WTC11 (cell line): ENCODE results near the gene LGALS7. TPM values are rescaled to one million over a fixed set of nuclear protein-coding genes. Genes with fewer than 3 reads are reported as not detected.

ENCODE experiments used
- ATAC-seq: fragments of 200-7000 bp; cut with Tn5 transposase; 2 replicates; pipeline ENCODE4 v1.10.0; 2021; ENCODE audit warnings: mild to moderate bottlenecking, moderate library complexity
- CTCF ChIA-PET: fragments of 300-600 bp; sonication (Branson Sonifier 250); formaldehyde crosslinking; loops from one replicate; lab custom pipeline; 2021; ENCODE audit warnings: antibody characterized with exemption; lab: Charles Lee
- POLR2A ChIA-PET: fragments of 350-600 bp; sonication (Branson Sonifier 250); formaldehyde crosslinking; loops from one replicate; lab custom pipeline; 2021; ENCODE audit warnings: antibody characterized with exemption; lab: Charles Lee
- DNase-seq: peaks from one replicate; pipeline ENCODE4 v3.0.0; 2021; ENCODE audit warnings: low spot score
- H3K27ac Mint-ChIP-seq: 2 replicates; pipeline ENCODE4 v1.8.0; 2021; ENCODE audit warnings: mixed read lengths
- H3K27me3 Mint-ChIP-seq: 2 replicates; pipeline ENCODE4 v1.8.0; 2021; ENCODE audit warnings: low read depth, mild to moderate bottlenecking, moderate library complexity, mixed read lengths
- H3K36me3 Mint-ChIP-seq: 2 replicates; pipeline ENCODE4 v1.8.0; 2021; ENCODE audit warnings: mixed read lengths
- H3K4me1 Mint-ChIP-seq: 2 replicates; pipeline ENCODE4 v1.8.0; 2022; ENCODE audit warnings: mixed read lengths
- H3K4me3 Mint-ChIP-seq: 2 replicates; pipeline ENCODE4 v1.8.0; 2021; ENCODE audit warnings: mild to moderate bottlenecking, moderate library complexity, mixed read lengths
- H3K9me3 Mint-ChIP-seq: 2 replicates; pipeline ENCODE4 v1.8.0; 2021; ENCODE audit warnings: mixed read lengths
- HMGA2 ChIP-seq: fragments of 250-450 bp; sonication (Bioruptor Pico); IDR thresholded peaks from 2 replicates; pipeline ENCODE4 v1.4.0; 2021; ENCODE audit warnings: mild to moderate bottlenecking, moderate library complexity
- KAT7 ChIP-seq: sonication (generic); formaldehyde crosslinking; IDR thresholded peaks from 2 replicates; pipeline ENCODE4 v1.8.1; 2023; ENCODE audit warnings: missing genetic modification reagents, mild to moderate bottlenecking, borderline replicate concordance
- MXD4 ChIP-seq: fragments of 250-450 bp; sonication (Bioruptor Pico); IDR thresholded peaks from 2 replicates; pipeline ENCODE4 v1.8.0; 2021; ENCODE audit warnings: mild to moderate bottlenecking, moderate library complexity, borderline replicate concordance
- MYBL2 ChIP-seq: sonication (generic); formaldehyde crosslinking; IDR thresholded peaks from 2 replicates; pipeline ENCODE4 v1.8.1; 2023; ENCODE audit warnings: mild to moderate bottlenecking, moderate library complexity, missing genetic modification reagents
- NFE2L1 ChIP-seq: sonication (generic); formaldehyde crosslinking; IDR thresholded peaks from 2 replicates; pipeline ENCODE4 v1.8.1; 2023; ENCODE audit warnings: missing genetic modification reagents
- OVOL2 ChIP-seq: fragments of 250-450 bp; sonication (Bioruptor Pico); IDR thresholded peaks from 2 replicates; pipeline ENCODE4 v1.9.0; 2021; ENCODE audit warnings: mild to moderate bottlenecking, borderline replicate concordance
- ZNF121 ChIP-seq: sonication (generic); formaldehyde crosslinking; IDR thresholded peaks from 2 replicates; pipeline ENCODE4 v1.8.0; 2023; ENCODE audit warnings: missing genetic modification reagents
- ZNF219 ChIP-seq: sonication (generic); formaldehyde crosslinking; IDR thresholded peaks from 2 replicates; pipeline ENCODE4 v1.8.0; 2023; ENCODE audit warnings: missing genetic modification reagents, mild to moderate bottlenecking, borderline replicate concordance
- total RNA-seq: library from RNA; stranded (reverse); gene quantifications from 3 replicates; pipeline ENCODE4 v1.2.3, GENCODE V29; 2021
- TF ChIP-seq, protein P1 (sequence below): sonication (generic); formaldehyde crosslinking; conservative IDR thresholded peaks from 2 replicates; pipeline ENCODE4 v1.8.1; 2023; ENCODE audit warnings: mild to moderate bottlenecking, low read depth, missing genetic modification reagents, moderate library complexity
- TF ChIP-seq, protein P2 (sequence below): sonication (generic); formaldehyde crosslinking; IDR thresholded peaks from 2 replicates; pipeline ENCODE4 v1.8.1; 2022; ENCODE audit warnings: low read depth, missing genetic modification reagents, borderline replicate concordance
- TF ChIP-seq, protein P3 (sequence below): sonication (generic); formaldehyde crosslinking; IDR thresholded peaks from 2 replicates; pipeline ENCODE4 v1.8.1; 2023; ENCODE audit warnings: mild to moderate bottlenecking, missing genetic modification reagents, moderate library complexity
- TF ChIP-seq, protein P4 (sequence below): fragments of 250-450 bp; sonication (Bioruptor Pico); IDR thresholded peaks from 2 replicates; pipeline ENCODE4 v1.9.0; 2021; ENCODE audit warnings: mild to moderate bottlenecking
- TF ChIP-seq, protein P5 (sequence below): sonication (generic); formaldehyde crosslinking; IDR thresholded peaks from 2 replicates; pipeline ENCODE4 v1.8.1; 2023; ENCODE audit warnings: mild to moderate bottlenecking, missing genetic modification reagents, borderline replicate concordance
- TF ChIP-seq, protein P6 (sequence below): sonication (generic); formaldehyde crosslinking; IDR thresholded peaks from 2 replicates; pipeline ENCODE4 v1.8.0; 2023; ENCODE audit warnings: mild to moderate bottlenecking, missing genetic modification reagents
- TF ChIP-seq, protein P7 (sequence below): sonication (generic); formaldehyde crosslinking; IDR thresholded peaks from 2 replicates; pipeline ENCODE4 v1.8.1; 2023; ENCODE audit warnings: mild to moderate bottlenecking, missing genetic modification reagents

The LGALS7 gene
- total RNA-seq, 1 experiment from 2014 or later, result 2.3 TPM

DNA sequence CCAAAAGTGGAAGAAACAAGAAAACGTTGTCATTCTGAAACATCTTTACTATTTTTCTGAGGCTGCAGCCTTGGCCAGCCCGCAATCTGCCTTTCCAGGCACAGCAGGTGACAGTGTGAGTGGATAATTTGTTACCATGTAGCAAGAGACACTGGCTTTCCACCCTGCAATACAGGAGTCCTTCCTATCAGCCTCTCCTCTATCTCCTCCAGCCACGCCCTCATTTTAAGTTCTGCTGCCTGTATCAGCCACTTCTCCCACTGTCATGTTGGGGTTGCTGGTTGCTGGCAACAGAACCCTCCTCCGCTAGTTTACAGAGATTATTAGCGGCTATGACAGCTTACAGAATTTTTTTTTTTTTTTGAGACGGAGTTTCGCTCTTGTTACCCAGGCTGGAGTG, 7.7 kb upstream of the LGALS7 start:
- no peak overlapping the region for H3K27ac Mint-ChIP-seq
- TF ChIP-seq NFE2L1 (CRISPR knock-in tag) (no peak), KAT7 (CRISPR knock-in tag) (no peak)
- DNase-seq (no peak), ATAC-seq (no peak)
- H3K36me3 Mint-ChIP-seq, result no peaks in the 10 kb centered on the region
- no peaks in the 10 kb centered on the region for H3K9me3 Mint-ChIP-seq
- peaks cover 4% of the 10 kb centered on the region for H3K4me1 Mint-ChIP-seq
- POLR2A ChIA-PET, result no interaction called here
- no peak overlapping the region for H3K4me3 Mint-ChIP-seq
- CTCF ChIA-PET, result interaction anchor here (1.3 to 1.9 kb wide), 2 partner anchors 12 to 149 kb away, joined by 3 to 7 read pairs; partner anchors contain the start of genes MRPS12 and SARS2
- H3K27me3 Mint-ChIP-seq, result peaks cover 20% of the 10 kb centered on the region

DNA sequence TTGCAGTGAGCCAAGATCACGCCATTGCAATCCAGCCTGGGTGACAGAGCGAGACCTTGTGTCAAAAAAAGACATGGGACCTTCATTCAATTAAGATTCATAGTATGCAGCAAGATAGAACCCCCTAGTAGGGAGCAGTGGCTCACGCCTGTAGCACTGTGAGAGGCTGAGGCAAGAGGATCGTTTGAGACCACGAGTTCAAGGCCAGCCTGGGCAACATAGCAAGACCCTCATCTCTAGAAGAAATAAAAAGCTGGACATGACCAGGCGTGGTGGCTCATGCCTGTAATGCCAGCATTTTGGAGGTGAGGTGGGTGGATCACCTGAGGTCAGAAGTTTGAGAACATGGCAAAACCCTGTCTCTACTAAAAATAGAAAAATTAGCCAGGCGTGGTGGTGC, 7.1 kb upstream of the LGALS7 start:
- POLR2A ChIA-PET, result no interaction called here
- no peak for ATAC-seq
- TF ChIP-seq, protein P1, sequence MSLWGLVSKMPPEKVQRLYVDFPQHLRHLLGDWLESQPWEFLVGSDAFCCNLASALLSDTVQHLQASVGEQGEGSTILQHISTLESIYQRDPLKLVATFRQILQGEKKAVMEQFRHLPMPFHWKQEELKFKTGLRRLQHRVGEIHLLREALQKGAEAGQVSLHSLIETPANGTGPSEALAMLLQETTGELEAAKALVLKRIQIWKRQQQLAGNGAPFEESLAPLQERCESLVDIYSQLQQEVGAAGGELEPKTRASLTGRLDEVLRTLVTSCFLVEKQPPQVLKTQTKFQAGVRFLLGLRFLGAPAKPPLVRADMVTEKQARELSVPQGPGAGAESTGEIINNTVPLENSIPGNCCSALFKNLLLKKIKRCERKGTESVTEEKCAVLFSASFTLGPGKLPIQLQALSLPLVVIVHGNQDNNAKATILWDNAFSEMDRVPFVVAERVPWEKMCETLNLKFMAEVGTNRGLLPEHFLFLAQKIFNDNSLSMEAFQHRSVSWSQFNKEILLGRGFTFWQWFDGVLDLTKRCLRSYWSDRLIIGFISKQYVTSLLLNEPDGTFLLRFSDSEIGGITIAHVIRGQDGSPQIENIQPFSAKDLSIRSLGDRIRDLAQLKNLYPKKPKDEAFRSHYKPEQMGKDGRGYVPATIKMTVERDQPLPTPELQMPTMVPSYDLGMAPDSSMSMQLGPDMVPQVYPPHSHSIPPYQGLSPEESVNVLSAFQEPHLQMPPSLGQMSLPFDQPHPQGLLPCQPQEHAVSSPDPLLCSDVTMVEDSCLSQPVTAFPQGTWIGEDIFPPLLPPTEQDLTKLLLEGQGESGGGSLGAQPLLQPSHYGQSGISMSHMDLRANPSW, result no peak
- TF ChIP-seq, protein P2, sequence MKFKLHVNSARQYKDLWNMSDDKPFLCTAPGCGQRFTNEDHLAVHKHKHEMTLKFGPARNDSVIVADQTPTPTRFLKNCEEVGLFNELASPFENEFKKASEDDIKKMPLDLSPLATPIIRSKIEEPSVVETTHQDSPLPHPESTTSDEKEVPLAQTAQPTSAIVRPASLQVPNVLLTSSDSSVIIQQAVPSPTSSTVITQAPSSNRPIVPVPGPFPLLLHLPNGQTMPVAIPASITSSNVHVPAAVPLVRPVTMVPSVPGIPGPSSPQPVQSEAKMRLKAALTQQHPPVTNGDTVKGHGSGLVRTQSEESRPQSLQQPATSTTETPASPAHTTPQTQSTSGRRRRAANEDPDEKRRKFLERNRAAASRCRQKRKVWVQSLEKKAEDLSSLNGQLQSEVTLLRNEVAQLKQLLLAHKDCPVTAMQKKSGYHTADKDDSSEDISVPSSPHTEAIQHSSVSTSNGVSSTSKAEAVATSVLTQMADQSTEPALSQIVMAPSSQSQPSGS (CRISPR knock-in tag), result no peak
- TF ChIP-seq OVOL2 (CRISPR knock-in tag) (no peak), MXD4 (CRISPR knock-in tag) (no peak), ZNF121 (CRISPR knock-in tag) (peak; percentile 72; the same call in 1 of the 2 replicates)
- TF ChIP-seq, protein P3, sequence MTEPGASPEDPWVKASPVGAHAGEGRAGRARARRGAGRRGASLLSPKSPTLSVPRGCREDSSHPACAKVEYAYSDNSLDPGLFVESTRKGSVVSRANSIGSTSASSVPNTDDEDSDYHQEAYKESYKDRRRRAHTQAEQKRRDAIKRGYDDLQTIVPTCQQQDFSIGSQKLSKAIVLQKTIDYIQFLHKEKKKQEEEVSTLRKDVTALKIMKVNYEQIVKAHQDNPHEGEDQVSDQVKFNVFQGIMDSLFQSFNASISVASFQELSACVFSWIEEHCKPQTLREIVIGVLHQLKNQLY (CRISPR knock-in tag), result no peak

DNA sequence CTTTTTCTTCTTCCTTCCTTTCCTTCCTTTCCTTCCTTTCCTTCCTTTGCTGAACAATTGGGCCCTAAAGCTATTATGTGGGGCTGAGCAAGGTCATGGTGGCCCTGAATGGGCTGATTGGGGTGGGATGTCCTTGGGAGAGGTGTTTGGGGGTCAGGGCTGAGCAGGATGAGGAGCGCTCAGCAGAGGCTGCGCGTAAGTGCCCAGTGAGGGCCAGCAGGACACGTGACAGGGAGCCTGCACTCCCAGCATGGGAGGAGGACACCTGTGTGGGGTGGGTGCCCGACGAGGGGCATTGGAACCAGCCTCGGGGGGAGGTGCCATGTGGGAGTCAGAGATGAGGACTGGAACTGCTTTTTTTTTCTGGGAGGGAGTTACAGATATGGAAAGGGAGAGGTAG, 5.4 kb upstream of the LGALS7 start:
- CTCF ChIA-PET, result interaction anchor here (2.1 kb wide), 1 partner anchor 9 kb away, joined by 8 read pairs; no protein-coding TSS in a partner anchor
- no peak for DNase-seq
- peaks cover 13% of the 10 kb centered on the region for H3K27me3 Mint-ChIP-seq
- POLR2A ChIA-PET, result no interaction called here
- H3K36me3 Mint-ChIP-seq, result no peaks in the 10 kb centered on the region
- H3K4me3 Mint-ChIP-seq, result no peak overlapping the region
- no peak for ATAC-seq
- H3K9me3 Mint-ChIP-seq, result no peaks in the 10 kb centered on the region
- H3K27ac Mint-ChIP-seq, result no peak overlapping the region
- peaks cover 4% of the 10 kb centered on the region for H3K4me1 Mint-ChIP-seq
- TF ChIP-seq, protein P4, sequence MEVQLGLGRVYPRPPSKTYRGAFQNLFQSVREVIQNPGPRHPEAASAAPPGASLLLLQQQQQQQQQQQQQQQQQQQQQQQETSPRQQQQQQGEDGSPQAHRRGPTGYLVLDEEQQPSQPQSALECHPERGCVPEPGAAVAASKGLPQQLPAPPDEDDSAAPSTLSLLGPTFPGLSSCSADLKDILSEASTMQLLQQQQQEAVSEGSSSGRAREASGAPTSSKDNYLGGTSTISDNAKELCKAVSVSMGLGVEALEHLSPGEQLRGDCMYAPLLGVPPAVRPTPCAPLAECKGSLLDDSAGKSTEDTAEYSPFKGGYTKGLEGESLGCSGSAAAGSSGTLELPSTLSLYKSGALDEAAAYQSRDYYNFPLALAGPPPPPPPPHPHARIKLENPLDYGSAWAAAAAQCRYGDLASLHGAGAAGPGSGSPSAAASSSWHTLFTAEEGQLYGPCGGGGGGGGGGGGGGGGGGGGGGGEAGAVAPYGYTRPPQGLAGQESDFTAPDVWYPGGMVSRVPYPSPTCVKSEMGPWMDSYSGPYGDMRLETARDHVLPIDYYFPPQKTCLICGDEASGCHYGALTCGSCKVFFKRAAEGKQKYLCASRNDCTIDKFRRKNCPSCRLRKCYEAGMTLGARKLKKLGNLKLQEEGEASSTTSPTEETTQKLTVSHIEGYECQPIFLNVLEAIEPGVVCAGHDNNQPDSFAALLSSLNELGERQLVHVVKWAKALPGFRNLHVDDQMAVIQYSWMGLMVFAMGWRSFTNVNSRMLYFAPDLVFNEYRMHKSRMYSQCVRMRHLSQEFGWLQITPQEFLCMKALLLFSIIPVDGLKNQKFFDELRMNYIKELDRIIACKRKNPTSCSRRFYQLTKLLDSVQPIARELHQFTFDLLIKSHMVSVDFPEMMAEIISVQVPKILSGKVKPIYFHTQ, result no peak
- TF ChIP-seq, protein P5, sequence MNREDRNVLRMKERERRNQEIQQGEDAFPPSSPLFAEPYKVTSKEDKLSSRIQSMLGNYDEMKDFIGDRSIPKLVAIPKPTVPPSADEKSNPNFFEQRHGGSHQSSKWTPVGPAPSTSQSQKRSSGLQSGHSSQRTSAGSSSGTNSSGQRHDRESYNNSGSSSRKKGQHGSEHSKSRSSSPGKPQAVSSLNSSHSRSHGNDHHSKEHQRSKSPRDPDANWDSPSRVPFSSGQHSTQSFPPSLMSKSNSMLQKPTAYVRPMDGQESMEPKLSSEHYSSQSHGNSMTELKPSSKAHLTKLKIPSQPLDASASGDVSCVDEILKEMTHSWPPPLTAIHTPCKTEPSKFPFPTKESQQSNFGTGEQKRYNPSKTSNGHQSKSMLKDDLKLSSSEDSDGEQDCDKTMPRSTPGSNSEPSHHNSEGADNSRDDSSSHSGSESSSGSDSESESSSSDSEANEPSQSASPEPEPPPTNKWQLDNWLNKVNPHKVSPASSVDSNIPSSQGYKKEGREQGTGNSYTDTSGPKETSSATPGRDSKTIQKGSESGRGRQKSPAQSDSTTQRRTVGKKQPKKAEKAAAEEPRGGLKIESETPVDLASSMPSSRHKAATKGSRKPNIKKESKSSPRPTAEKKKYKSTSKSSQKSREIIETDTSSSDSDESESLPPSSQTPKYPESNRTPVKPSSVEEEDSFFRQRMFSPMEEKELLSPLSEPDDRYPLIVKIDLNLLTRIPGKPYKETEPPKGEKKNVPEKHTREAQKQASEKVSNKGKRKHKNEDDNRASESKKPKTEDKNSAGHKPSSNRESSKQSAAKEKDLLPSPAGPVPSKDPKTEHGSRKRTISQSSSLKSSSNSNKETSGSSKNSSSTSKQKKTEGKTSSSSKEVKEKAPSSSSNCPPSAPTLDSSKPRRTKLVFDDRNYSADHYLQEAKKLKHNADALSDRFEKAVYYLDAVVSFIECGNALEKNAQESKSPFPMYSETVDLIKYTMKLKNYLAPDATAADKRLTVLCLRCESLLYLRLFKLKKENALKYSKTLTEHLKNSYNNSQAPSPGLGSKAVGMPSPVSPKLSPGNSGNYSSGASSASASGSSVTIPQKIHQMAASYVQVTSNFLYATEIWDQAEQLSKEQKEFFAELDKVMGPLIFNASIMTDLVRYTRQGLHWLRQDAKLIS (CRISPR knock-in tag), result no peak
- TF ChIP-seq ZNF219 (no peak), MYBL2 (CRISPR knock-in tag) (no peak), HMGA2 (CRISPR knock-in tag) (no peak)
- TF ChIP-seq, protein P6, sequence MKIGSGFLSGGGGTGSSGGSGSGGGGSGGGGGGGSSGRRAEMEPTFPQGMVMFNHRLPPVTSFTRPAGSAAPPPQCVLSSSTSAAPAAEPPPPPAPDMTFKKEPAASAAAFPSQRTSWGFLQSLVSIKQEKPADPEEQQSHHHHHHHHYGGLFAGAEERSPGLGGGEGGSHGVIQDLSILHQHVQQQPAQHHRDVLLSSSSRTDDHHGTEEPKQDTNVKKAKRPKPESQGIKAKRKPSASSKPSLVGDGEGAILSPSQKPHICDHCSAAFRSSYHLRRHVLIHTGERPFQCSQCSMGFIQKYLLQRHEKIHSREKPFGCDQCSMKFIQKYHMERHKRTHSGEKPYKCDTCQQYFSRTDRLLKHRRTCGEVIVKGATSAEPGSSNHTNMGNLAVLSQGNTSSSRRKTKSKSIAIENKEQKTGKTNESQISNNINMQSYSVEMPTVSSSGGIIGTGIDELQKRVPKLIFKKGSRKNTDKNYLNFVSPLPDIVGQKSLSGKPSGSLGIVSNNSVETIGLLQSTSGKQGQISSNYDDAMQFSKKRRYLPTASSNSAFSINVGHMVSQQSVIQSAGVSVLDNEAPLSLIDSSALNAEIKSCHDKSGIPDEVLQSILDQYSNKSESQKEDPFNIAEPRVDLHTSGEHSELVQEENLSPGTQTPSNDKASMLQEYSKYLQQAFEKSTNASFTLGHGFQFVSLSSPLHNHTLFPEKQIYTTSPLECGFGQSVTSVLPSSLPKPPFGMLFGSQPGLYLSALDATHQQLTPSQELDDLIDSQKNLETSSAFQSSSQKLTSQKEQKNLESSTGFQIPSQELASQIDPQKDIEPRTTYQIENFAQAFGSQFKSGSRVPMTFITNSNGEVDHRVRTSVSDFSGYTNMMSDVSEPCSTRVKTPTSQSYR, result no peak
- TF ChIP-seq, protein P7, sequence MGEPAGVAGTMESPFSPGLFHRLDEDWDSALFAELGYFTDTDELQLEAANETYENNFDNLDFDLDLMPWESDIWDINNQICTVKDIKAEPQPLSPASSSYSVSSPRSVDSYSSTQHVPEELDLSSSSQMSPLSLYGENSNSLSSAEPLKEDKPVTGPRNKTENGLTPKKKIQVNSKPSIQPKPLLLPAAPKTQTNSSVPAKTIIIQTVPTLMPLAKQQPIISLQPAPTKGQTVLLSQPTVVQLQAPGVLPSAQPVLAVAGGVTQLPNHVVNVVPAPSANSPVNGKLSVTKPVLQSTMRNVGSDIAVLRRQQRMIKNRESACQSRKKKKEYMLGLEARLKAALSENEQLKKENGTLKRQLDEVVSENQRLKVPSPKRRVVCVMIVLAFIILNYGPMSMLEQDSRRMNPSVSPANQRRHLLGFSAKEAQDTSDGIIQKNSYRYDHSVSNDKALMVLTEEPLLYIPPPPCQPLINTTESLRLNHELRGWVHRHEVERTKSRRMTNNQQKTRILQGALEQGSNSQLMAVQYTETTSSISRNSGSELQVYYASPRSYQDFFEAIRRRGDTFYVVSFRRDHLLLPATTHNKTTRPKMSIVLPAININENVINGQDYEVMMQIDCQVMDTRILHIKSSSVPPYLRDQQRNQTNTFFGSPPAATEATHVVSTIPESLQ (CRISPR knock-in tag), result no peak

More for the DNA sequence above, 7.1 kb upstream of the LGALS7 start:
- peaks cover 18% of the 10 kb centered on the region for H3K27me3 Mint-ChIP-seq
- H3K4me1 Mint-ChIP-seq, result peaks cover 4% of the 10 kb centered on the region
- no peak overlapping the region for H3K27ac Mint-ChIP-seq
- DNase-seq, result no peak
- H3K4me3 Mint-ChIP-seq, result no peak overlapping the region
- H3K9me3 Mint-ChIP-seq, result no peaks in the 10 kb centered on the region
- CTCF ChIA-PET, result no interaction called here
- H3K36me3 Mint-ChIP-seq, result no peaks in the 10 kb centered on the region
